HepG2 (cell line): ENCODE data around the gene PET100. TPM values are rescaled to one million over a fixed set of nuclear protein-coding genes. Genes with fewer than 3 reads are reported as not detected.

Experiments
- AKAP8 ChIP-seq: sonication (generic); formaldehyde crosslinking; IDR thresholded peaks from 2 replicates; pipeline ENCODE4 v1.5.1; 2020; ENCODE audit warnings: mild to moderate bottlenecking, missing genetic modification reagents
- EED ChIP-seq: sonication (generic); formaldehyde crosslinking; IDR thresholded peaks from 2 replicates; pipeline ENCODE4 v1.5.0; 2020; ENCODE audit warnings: mild to moderate bottlenecking, missing genetic modification reagents
- GABPA ChIP-seq, 2 experiments: IDR thresholded peaks; 2 replicates each; pipeline ENCODE4 v1.6.1; 2011 to 2016; ENCODE audit warnings: low read depth in 2 of 2, low read length in 1 of 2, missing biosample characterization in 1 of 2, missing genetic modification characterization in 1 of 2
- GFI1 ChIP-seq: sonication (generic); formaldehyde crosslinking; IDR thresholded peaks from 2 replicates; pipeline ENCODE4 v1.5.0; 2020; ENCODE audit warnings: missing genetic modification reagents, mild to moderate bottlenecking, borderline replicate concordance
- KDM4B ChIP-seq: sonication (generic); formaldehyde crosslinking; IDR thresholded peaks from 2 replicates; pipeline ENCODE4 v1.4.0; 2020; ENCODE audit warnings: missing genetic modification reagents
- MED13 ChIP-seq: sonication (generic); formaldehyde crosslinking; IDR thresholded peaks from 2 replicates; pipeline ENCODE4 v1.5.0; 2020; ENCODE audit warnings: missing genetic modification reagents
- NCOR1 ChIP-seq: fragments of 200-600 bp; sonication (generic); IDR thresholded peaks from 2 replicates; pipeline ENCODE4 v1.7.0; 2017; ENCODE audit warnings: antibody characterized with exemption, low read length, borderline replicate concordance
- PAXIP1 ChIP-seq: sonication (generic); formaldehyde crosslinking; conservative IDR thresholded peaks from 2 replicates; pipeline ENCODE4 v1.4.0; 2020; ENCODE audit warnings: mild to moderate bottlenecking, missing genetic modification reagents, moderate library complexity
- SALL2 ChIP-seq: sonication (generic); formaldehyde crosslinking; IDR thresholded peaks from 2 replicates; pipeline ENCODE4 v1.8.1; 2023; ENCODE audit warnings: mild to moderate bottlenecking, missing genetic modification reagents, inconsistent platforms
- SP4 ChIP-seq: sonication (generic); formaldehyde crosslinking; IDR thresholded peaks from 2 replicates; pipeline ENCODE4 v1.8.1; 2023; ENCODE audit warnings: mild to moderate bottlenecking, missing genetic modification reagents
- TRIM22 ChIP-seq: fragments of 450-650 bp; IDR thresholded peaks from 2 replicates; pipeline ENCODE4 v1.6.1; 2017
- ZNF101 ChIP-seq: sonication (generic); formaldehyde crosslinking; IDR thresholded peaks from 2 replicates; pipeline ENCODE4 v1.4.0; 2020; ENCODE audit warnings: mild to moderate bottlenecking, low read depth, missing genetic modification reagents, borderline replicate concordance
- ZNF264 ChIP-seq: sonication (generic); formaldehyde crosslinking; IDR thresholded peaks from 2 replicates; pipeline ENCODE4 v1.4.0; 2020; ENCODE audit warnings: missing genetic modification reagents
- ZNF367 ChIP-seq: sonication (generic); formaldehyde crosslinking; IDR thresholded peaks from 2 replicates; pipeline ENCODE4 v1.4.0; 2020; ENCODE audit warnings: missing genetic modification reagents, borderline replicate concordance
- ZNF609 ChIP-seq: sonication (generic); formaldehyde crosslinking; IDR thresholded peaks from 2 replicates; pipeline ENCODE4 v1.4.0; 2020; ENCODE audit warnings: mild to moderate bottlenecking, missing genetic modification reagents, borderline replicate concordance
- ZNF672 ChIP-seq: sonication (generic); formaldehyde crosslinking; IDR thresholded peaks from 2 replicates; pipeline ENCODE4 v1.8.1; 2022; ENCODE audit warnings: missing genetic modification reagents
- ZSCAN29 ChIP-seq: sonication (generic); formaldehyde crosslinking; conservative IDR thresholded peaks from 2 replicates; pipeline ENCODE4 v1.4.0; 2020; ENCODE audit warnings: mild to moderate bottlenecking, missing genetic modification reagents
- polyA plus RNA-seq, 8 experiments: library from polyadenylated mRNA; depleted of rRNA in 3 of 8; stranded (reverse) in 7 of 8; unstranded in 1 of 8; fragments of >200 nt; fragmentation: Illumina TruSeq in 4 of 8; extraction: Trizol in 4 of 8; gene quantifications; 2 replicates each; pipeline versions ENCODE4 v1.2.1 to v1.2.3, GENCODE V29; 2011 to 2016; ENCODE audit warnings: low read depth in 4 of 8, missing spikeins in 1 of 8, mixed read lengths in 1 of 8; ENCODE audit not compliant: insufficient read depth in 1 of 8
- total RNA-seq, 5 experiments: library from RNA; depleted of rRNA; stranded (reverse); fragments of >200 nt; fragmentation: Illumina TruSeq; extraction: Trizol; gene quantifications; 2 replicates each; pipeline ENCODE4 v1.2.3, GENCODE V29; 2016; ENCODE audit warnings: low read depth in 1 of 5
- TF ChIP-seq, protein P1 (sequence below): sonication (generic); formaldehyde crosslinking; IDR thresholded peaks from 2 replicates; pipeline ENCODE4 v1.8.0; 2022; ENCODE audit warnings: missing genetic modification reagents, mild to moderate bottlenecking, borderline replicate concordance

Gene PET100
- total and polyA plus RNA-seq, 2 of the 13 experiments (the other 11 are each of a cell fraction or from before 2014, with no cell fraction given): 22.3 to 66.5 TPM

- TF ChIP-seq MED13 (no peak), ZNF672 (CRISPR knock-in tag) (no peak), PAXIP1 (CRISPR knock-in tag) (no peak), TRIM22 (no peak), NCOR1 (no peak), SP4 (CRISPR knock-in tag) (peak; percentile 85; the same call in 1 of the 2 replicates), ZNF609 (0 out of 2 replicates have a peak, but pooled peaks have one; percentile 9), ZSCAN29 (CRISPR knock-in tag) (0 out of 2 replicates have a peak, but pooled peaks have one; percentile 25), AKAP8 (CRISPR knock-in tag) (no peak), ZNF367 (CRISPR knock-in tag) (no peak; the same call in 1 of the 2 replicates), ZNF264 (no peak), SALL2 (peak; percentile 79; the same call in 1 of the 2 replicates), GABPA (IDR thresholded peaks at IDR 0.05; ENCODE audit: low read depth, low read length) (no peak), GABPA (CRISPR knock-in tag; IDR thresholded peaks at IDR 0.05; ENCODE audit: low read depth) (no peak), ZNF101 (CRISPR knock-in tag) (peak; percentile 46; the same call in 1 of the 2 replicates), EED (CRISPR knock-in tag) (no peak), GFI1 (CRISPR knock-in tag) (peak; percentile 64), KDM4B (CRISPR knock-in tag) (no peak)
- TF ChIP-seq, protein P1, sequence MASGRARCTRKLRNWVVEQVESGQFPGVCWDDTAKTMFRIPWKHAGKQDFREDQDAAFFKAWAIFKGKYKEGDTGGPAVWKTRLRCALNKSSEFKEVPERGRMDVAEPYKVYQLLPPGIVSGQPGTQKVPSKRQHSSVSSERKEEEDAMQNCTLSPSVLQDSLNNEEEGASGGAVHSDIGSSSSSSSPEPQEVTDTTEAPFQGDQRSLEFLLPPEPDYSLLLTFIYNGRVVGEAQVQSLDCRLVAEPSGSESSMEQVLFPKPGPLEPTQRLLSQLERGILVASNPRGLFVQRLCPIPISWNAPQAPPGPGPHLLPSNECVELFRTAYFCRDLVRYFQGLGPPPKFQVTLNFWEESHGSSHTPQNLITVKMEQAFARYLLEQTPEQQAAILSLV (CRISPR knock-in tag): peak; percentile 77; the same call in 1 of the 2 replicates
These were observed 51.2 kb downstream of the PET100 start, which contains the start of gene TRAPPC5 (continued) for GRCh38 chr19:7680606-7681339.
